Measurements from ENCODE around the gene CLEC16A.

The CLEC16A gene

DNA sequence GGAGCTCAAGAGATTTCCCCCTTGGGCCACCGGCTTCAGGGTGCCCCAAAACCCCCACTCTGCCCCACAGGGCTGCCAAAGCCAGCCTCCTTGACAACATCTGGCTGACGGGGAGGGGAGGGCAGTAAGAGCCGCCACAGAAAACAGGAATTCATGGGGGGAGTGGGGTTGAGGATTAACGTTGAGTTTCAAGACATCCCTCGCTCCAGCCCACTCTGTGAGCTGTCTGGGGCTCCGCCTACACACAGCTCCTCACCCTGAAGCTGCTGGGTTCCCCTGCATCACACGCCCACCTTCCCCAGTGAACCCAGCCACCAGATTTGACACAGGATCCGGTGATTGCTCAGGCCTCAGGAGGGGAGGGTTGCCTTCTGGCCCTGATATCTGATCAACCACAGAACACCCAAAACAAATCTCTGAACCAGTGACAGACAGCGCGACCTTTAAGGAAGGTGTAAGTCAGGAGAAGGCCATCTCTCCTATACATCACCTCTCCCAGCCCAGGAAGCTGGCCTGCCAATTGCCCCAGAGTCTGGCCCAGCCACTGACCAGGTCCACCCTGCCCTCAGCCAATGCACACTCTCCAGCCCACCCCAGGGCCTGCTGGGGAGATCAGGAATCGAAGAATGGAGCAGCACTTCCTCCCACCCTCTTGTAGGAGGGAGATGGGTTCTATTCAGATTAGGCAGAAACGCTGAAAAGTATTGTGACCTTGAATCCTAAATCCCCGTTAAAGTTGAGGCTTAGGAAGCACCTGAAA is 132.1 kb downstream of the CLEC16A start:
- Histone ChIP-seq H2BK120ac (ENCODE audit: low read depth, low read length) (no peak overlapping the region), H3K4me1 (ENCODE audit: control insufficient read depth, low read depth, low read length) (no peaks in the 10 kb centered on the region), H3K79me2 (ENCODE audit: control insufficient read depth, insufficient read depth, low read length) (no peaks in the 10 kb centered on the region), H3K18ac (ENCODE audit: low read length) (peak overlapping the region; percentile 54), H3K27me3 (ENCODE audit: insufficient read depth, low read length, poor library complexity) (no peaks in the 10 kb centered on the region), H3K36me3 (ENCODE audit: control insufficient read depth, insufficient read depth, low read length) (no peaks in the 10 kb centered on the region), H4K8ac (ENCODE audit: low read depth, low read length) (no peak overlapping the region), H2BK5ac (ENCODE audit: low read length) (no peak overlapping the region), H2AK5ac (ENCODE audit: low read length) (no peak overlapping the region), H3K4me2 (ENCODE audit: low read length) (no peak overlapping the region), H3K4ac (ENCODE audit: low read depth, low read length) (no peak overlapping the region), H3K27ac (ENCODE audit: low read depth, low read length) (no peak overlapping the region), H3K79me1 (ENCODE audit: low read length) (no peaks in the 10 kb centered on the region), H3K23ac (ENCODE audit: low read length) (no peak overlapping the region), H2BK15ac (replicated peaks; ENCODE audit: low read depth) (no peak overlapping the region), H4K5ac (ENCODE audit: low read length) (no peak overlapping the region), H3K4me3 (ENCODE audit: low read length) (no peak overlapping the region), H3K9ac (ENCODE audit: low read length) (peak overlapping the region; percentile 29), H3K56ac (ENCODE audit: low read length) (peak overlapping the region; percentile 0)
- WGBS (ENCODE audit: extremely low coverage, insufficient coverage, low lambda C conversion rate), result no CpG with 5 or more reads among the region's 13 CpGs
- DNase-seq, result no peak

DNA sequence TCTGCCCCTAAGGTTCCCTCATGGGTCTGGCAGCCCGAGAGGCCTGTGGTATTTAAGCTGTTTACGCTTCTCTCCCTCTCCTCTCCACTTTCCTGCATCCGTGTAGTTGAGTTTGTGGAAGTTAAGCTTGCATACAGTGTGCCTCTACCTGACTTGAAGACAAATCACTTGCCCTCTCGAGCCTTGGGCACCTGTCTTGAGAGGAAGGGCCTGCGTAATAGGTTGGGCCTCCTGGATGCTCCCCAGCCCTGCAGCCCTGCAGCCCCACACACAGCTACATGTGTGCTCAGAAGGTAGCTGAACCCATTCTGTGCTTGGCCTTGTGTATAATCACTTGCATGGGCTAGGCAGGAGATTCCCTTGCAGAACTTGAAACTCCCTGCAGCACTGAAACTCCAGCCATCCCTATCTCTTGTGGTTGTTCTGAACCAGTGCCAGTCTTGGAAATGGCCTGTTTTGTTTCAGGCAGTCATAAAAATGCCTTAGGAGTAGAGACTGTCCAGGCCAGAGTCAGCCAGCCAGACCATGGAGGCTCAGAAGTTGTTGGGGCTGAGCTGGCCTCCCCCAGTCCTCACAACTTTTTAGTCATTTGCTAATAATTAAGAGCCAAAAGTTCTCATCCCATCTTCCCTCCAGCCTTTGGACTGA is 134.6 kb downstream of the CLEC16A start:
- Histone ChIP-seq H2BK120ac (ENCODE audit: low read depth, low read length) (no peak overlapping the region), H3K4ac (ENCODE audit: low read depth, low read length) (no peak overlapping the region), H3K36me3 (ENCODE audit: control insufficient read depth, insufficient read depth, low read length) (no peaks in the 10 kb centered on the region), H2BK15ac (replicated peaks; ENCODE audit: low read depth) (no peak overlapping the region), H3K79me1 (ENCODE audit: low read length) (no peaks in the 10 kb centered on the region), H3K23ac (ENCODE audit: low read length) (no peak overlapping the region), H3K27ac (ENCODE audit: low read depth, low read length) (no peak overlapping the region), H3K18ac (ENCODE audit: low read length) (no peak overlapping the region), H3K27me3 (ENCODE audit: insufficient read depth, low read length, poor library complexity) (no peaks in the 10 kb centered on the region), H3K79me2 (ENCODE audit: control insufficient read depth, insufficient read depth, low read length) (no peaks in the 10 kb centered on the region), H3K4me3 (ENCODE audit: low read length) (no peak overlapping the region), H3K56ac (ENCODE audit: low read length) (no peak overlapping the region), H4K5ac (ENCODE audit: low read length) (no peak overlapping the region), H3K9ac (ENCODE audit: low read length) (no peak overlapping the region), H4K8ac (ENCODE audit: low read depth, low read length) (no peak overlapping the region), H3K4me2 (ENCODE audit: low read length) (no peak overlapping the region), H2AK5ac (ENCODE audit: low read length) (no peak overlapping the region), H2BK5ac (ENCODE audit: low read length) (no peak overlapping the region), H3K4me1 (ENCODE audit: control insufficient read depth, low read depth, low read length) (no peaks in the 10 kb centered on the region)
- no peak for DNase-seq
- no CpG with 5 or more reads among the region's 5 CpGs for whole genome bisulfite sequencing (ENCODE audit: extremely low coverage, insufficient coverage, low lambda C conversion rate)

DNA sequence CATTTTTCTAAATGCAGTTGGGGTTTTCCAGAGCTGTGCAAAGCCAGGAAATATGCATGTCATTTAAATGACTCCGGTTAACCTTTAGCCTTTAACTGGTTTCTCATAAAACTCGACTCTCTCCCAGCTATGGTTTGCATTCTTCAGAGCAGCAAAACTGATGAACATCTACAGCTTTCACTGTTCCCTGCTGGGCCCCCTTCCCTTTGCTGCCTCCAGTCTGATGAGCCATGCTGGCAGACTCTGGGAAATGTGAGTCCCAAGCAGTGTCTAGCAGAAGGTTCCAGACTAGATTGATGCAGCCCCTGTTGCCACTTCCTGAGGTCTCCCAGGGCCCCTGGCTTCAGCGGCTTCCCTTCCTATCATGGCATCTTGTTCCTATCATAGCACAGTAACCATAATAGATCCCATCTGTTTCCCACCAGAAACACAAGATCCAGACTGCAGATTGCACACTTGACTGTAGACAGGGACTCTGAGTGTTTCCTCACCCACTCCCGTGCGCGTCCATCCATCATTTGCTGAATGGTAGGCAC is 135.4 kb downstream of the CLEC16A start:
- H2BK120ac ChIP-seq (ENCODE audit: low read depth, low read length), result no peak overlapping the region
- no peak overlapping the region for H4K8ac ChIP-seq (ENCODE audit: low read depth, low read length)
- WGBS (ENCODE audit: extremely low coverage, insufficient coverage, low lambda C conversion rate), result no CpG with 5 or more reads among the region's 6 CpGs
- no peak overlapping the region for H2AK5ac ChIP-seq (ENCODE audit: low read length)
- H3K4me2 ChIP-seq (ENCODE audit: low read length), result no peak overlapping the region
- H2BK15ac ChIP-seq (replicated peaks; ENCODE audit: low read depth), result no peak overlapping the region
- H3K27ac ChIP-seq (ENCODE audit: low read depth, low read length), result no peak overlapping the region
- no peaks in the 10 kb centered on the region for H3K79me2 ChIP-seq (ENCODE audit: control insufficient read depth, insufficient read depth, low read length)
- no peak overlapping the region for H3K4ac ChIP-seq (ENCODE audit: low read depth, low read length)
- H2BK5ac ChIP-seq (ENCODE audit: low read length), result no peak overlapping the region
- H3K4me3 ChIP-seq (ENCODE audit: low read length), result no peak overlapping the region
- DNase-seq, result no peak
- no peaks in the 10 kb centered on the region for H3K27me3 ChIP-seq (ENCODE audit: insufficient read depth, low read length, poor library complexity)
- no peak overlapping the region for H4K5ac ChIP-seq (ENCODE audit: low read length)
- H3K36me3 ChIP-seq (ENCODE audit: control insufficient read depth, insufficient read depth, low read length), result no peaks in the 10 kb centered on the region
- H3K18ac ChIP-seq (ENCODE audit: low read length), result no peak overlapping the region
- no peaks in the 10 kb centered on the region for H3K79me1 ChIP-seq (ENCODE audit: low read length)
- no peak overlapping the region for H3K23ac ChIP-seq (ENCODE audit: low read length)
- H3K9ac ChIP-seq (ENCODE audit: low read length), result no peak overlapping the region
- H3K56ac ChIP-seq (ENCODE audit: low read length), result no peak overlapping the region
- H3K4me1 ChIP-seq (ENCODE audit: control insufficient read depth, low read depth, low read length), result no peaks in the 10 kb centered on the region

DNA sequence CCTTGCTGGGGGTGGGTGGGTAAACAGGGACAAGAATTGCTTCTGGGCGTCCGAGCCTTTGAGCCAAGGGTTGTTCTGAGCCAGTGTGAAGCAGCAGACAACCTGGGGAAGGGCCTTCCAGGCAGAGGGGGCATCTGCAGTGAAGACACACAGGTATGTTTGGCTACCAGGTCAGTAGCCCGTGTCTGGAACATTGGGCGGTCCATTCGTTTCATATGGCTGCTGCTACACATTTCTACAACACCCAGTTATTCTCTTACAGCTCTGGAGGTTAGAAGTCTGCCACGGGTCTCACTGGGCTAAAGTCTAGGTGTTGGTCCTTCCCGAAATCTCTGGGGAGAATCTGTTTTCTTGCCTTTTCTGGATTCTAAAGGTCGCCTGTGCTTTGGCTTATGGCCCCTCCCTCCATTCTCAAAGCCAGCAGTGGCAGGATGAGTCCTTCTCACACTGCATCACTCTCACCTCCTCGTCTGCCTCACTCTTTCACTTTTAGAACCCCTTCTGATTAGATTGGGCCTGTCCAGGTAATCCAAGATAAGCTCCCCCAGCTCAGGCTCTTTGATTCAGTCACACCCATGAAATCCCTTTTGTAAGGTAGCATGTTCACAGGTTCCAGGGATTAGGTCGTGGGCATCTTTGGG is 136.1 kb downstream of the CLEC16A start:
- no peak overlapping the region for H3K9ac ChIP-seq (ENCODE audit: low read length)
- WGBS (ENCODE audit: extremely low coverage, insufficient coverage, low lambda C conversion rate), result no CpG with 5 or more reads among the region's 10 CpGs
- no peaks in the 10 kb centered on the region for H3K36me3 ChIP-seq (ENCODE audit: control insufficient read depth, insufficient read depth, low read length)
- no peaks in the 10 kb centered on the region for H3K27me3 ChIP-seq (ENCODE audit: insufficient read depth, low read length, poor library complexity)
- H2BK5ac ChIP-seq (ENCODE audit: low read length), result no peak overlapping the region
- no peak overlapping the region for H3K56ac ChIP-seq (ENCODE audit: low read length)
- H2AK5ac ChIP-seq (ENCODE audit: low read length), result no peak overlapping the region
- H4K5ac ChIP-seq (ENCODE audit: low read length), result no peak overlapping the region
- H3K4ac ChIP-seq (ENCODE audit: low read depth, low read length), result no peak overlapping the region
- H3K79me2 ChIP-seq (ENCODE audit: control insufficient read depth, insufficient read depth, low read length), result no peaks in the 10 kb centered on the region
- no peak overlapping the region for H2BK120ac ChIP-seq (ENCODE audit: low read depth, low read length)
- no peaks in the 10 kb centered on the region for H3K4me1 ChIP-seq (ENCODE audit: control insufficient read depth, low read depth, low read length)
- DNase-seq, result no peak
- no peak overlapping the region for H3K4me2 ChIP-seq (ENCODE audit: low read length)
- H3K79me1 ChIP-seq (ENCODE audit: low read length), result no peaks in the 10 kb centered on the region
- H3K4me3 ChIP-seq (ENCODE audit: low read length), result no peak overlapping the region
- H3K18ac ChIP-seq (ENCODE audit: low read length), result no peak overlapping the region
- no peak overlapping the region for H3K27ac ChIP-seq (ENCODE audit: low read depth, low read length)
- no peak overlapping the region for H4K8ac ChIP-seq (ENCODE audit: low read depth, low read length)
- H2BK15ac ChIP-seq (replicated peaks; ENCODE audit: low read depth), result no peak overlapping the region
- no peak overlapping the region for H3K23ac ChIP-seq (ENCODE audit: low read length)

DNA sequence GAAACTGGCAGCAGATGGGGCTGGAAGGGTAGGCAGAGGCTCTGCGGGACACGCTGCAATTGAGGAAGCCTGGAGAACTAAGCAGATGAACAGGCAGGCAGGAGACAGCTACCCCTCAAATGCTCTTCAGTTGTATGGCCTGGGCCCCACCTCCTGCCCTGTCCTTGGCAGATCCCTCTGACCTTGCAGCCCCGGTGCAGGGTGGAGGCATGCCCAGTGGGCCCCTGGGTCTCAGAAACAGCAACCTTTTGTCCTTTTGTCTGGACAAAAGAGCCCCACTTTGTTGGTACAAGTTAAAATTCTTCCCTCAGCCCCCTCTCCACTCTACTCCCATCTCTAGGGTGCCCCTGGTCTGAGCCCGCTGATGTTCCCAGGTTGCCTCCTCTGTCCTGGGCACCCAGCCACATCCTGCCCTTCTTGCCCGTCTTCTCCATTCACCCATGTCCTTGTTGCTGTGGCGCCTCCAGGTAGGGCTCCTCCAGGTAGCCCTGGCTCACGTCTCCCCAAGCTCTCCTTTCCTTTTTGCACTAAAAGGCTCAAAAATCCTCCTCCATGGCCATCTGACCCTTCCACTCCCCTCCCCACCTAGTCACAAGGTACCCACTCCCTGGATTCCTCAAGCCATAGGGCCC is 136.8 kb downstream of the CLEC16A start:
- no peak overlapping the region for H3K23ac ChIP-seq (ENCODE audit: low read length)
- H2BK120ac ChIP-seq (ENCODE audit: low read depth, low read length), result no peak overlapping the region
- H3K36me3 ChIP-seq (ENCODE audit: control insufficient read depth, insufficient read depth, low read length), result no peaks in the 10 kb centered on the region
- H2AK5ac ChIP-seq (ENCODE audit: low read length), result no peak overlapping the region
- no peak overlapping the region for H4K8ac ChIP-seq (ENCODE audit: low read depth, low read length)
- no peak overlapping the region for H3K4me2 ChIP-seq (ENCODE audit: low read length)
- no peak overlapping the region for H2BK5ac ChIP-seq (ENCODE audit: low read length)
- no peaks in the 10 kb centered on the region for H3K27me3 ChIP-seq (ENCODE audit: insufficient read depth, low read length, poor library complexity)
- H3K4me3 ChIP-seq (ENCODE audit: low read length), result no peak overlapping the region
- no peak overlapping the region for H3K4ac ChIP-seq (ENCODE audit: low read depth, low read length)
- H2BK15ac ChIP-seq (replicated peaks; ENCODE audit: low read depth), result no peak overlapping the region
- no peaks in the 10 kb centered on the region for H3K79me2 ChIP-seq (ENCODE audit: control insufficient read depth, insufficient read depth, low read length)
- no peak for DNase-seq
- no CpG with 5 or more reads among the region's 7 CpGs for WGBS (ENCODE audit: extremely low coverage, insufficient coverage, low lambda C conversion rate)
- no peak overlapping the region for H3K18ac ChIP-seq (ENCODE audit: low read length)
- no peaks in the 10 kb centered on the region for H3K4me1 ChIP-seq (ENCODE audit: control insufficient read depth, low read depth, low read length)
- no peak overlapping the region for H3K9ac ChIP-seq (ENCODE audit: low read length)
- no peak overlapping the region for H4K5ac ChIP-seq (ENCODE audit: low read length)
- no peak overlapping the region for H3K27ac ChIP-seq (ENCODE audit: low read depth, low read length)
- no peaks in the 10 kb centered on the region for H3K79me1 ChIP-seq (ENCODE audit: low read length)
- no peak overlapping the region for H3K56ac ChIP-seq (ENCODE audit: low read length)
